IMR-90 (cell line): Measurements from ENCODE around the gene RNASEH2B. TPM values are rescaled to one million over a fixed set of nuclear protein-coding genes. Genes with fewer than 3 reads are reported as not detected.

Source experiments
- ATAC-seq: fragments of 200-7000 bp; cut with Tn5 transposase; 2 replicates; pipeline ENCODE4 v1.9.1; 2020; ENCODE audit warnings: low read depth, mild to moderate bottlenecking, moderate library complexity
- BruUV-seq: library from RNA; stranded (reverse); fragments of 400-500 nt; replicated peaks from 2 replicates; lab custom pipeline; 2021; lab: Mats Ljungman, UMichigan
- CTCF ChIA-PET: fragments of 300-600 bp; formaldehyde crosslinking; extraction: SDS; loops from one replicate; lab custom pipeline; 2021; ENCODE audit warnings: antibody characterized with exemption; lab: Yijun Ruan, JAX
- POLR2A ChIA-PET: fragments of 300-600 bp; sonication (Branson Sonifier 250); formaldehyde crosslinking; loops from one replicate; lab custom pipeline; 2022; ENCODE audit warnings: antibody characterized with exemption; ENCODE audit not compliant: unreplicated experiment; lab: Charles Lee
- DNase-seq: peaks from one replicate; pipeline ENCODE4 v3.0.0; 2013
- H2AFZ ChIP-seq: replicated peaks from 2 replicates; pipeline ENCODE3; 2013; ENCODE audit warnings: low read length, mild to moderate bottlenecking; ENCODE audit not compliant: poor library complexity
- H2AK5ac ChIP-seq: 2 replicates; pipeline ENCODE4 v1.6.1; 2013; ENCODE audit warnings: low read depth, low read length, inconsistent platforms
- H2AK9ac ChIP-seq: replicated peaks from 2 replicates; pipeline ENCODE3; 2013; ENCODE audit warnings: mild to moderate bottlenecking, low read depth, low read length, moderate library complexity; ENCODE audit not compliant: poor library complexity
- H2BK120ac ChIP-seq: 2 replicates; pipeline ENCODE4 v1.6.1; 2013; ENCODE audit warnings: low read depth, low read length, inconsistent platforms
- H2BK15ac ChIP-seq: 3 replicates; pipeline ENCODE4 v1.6.1; 2013; ENCODE audit warnings: low read depth, low read length, inconsistent platforms
- H2BK20ac ChIP-seq: 2 replicates; pipeline ENCODE4 v1.6.1; 2013; ENCODE audit warnings: low read depth, mild to moderate bottlenecking, inconsistent platforms, low read length, moderate library complexity
- H2BK5ac ChIP-seq: 2 replicates; pipeline ENCODE4 v1.6.1; 2013; ENCODE audit warnings: mild to moderate bottlenecking, low read depth, low read length, inconsistent platforms; ENCODE audit not compliant: poor library complexity, severe bottlenecking
- H3K14ac ChIP-seq: replicated peaks from 2 replicates; pipeline ENCODE4 v1.6.1; 2013; ENCODE audit warnings: low read depth, low read length, inconsistent platforms
- H3K18ac ChIP-seq: 2 replicates; pipeline ENCODE4 v1.6.1; 2013; ENCODE audit warnings: low read depth, low read length, control low read depth
- H3K23ac ChIP-seq: 2 replicates; pipeline ENCODE4 v1.6.1; 2013; ENCODE audit warnings: low read depth, low read length, inconsistent platforms
- H3K27ac ChIP-seq: 2 replicates; pipeline ENCODE4 v1.5.1; 2013; ENCODE audit warnings: mild to moderate bottlenecking, control low read depth, low read length; ENCODE audit not compliant: insufficient read depth
- H3K27me3 ChIP-seq: 2 replicates; pipeline ENCODE4 v1.6.1; 2013; ENCODE audit warnings: low read length; ENCODE audit not compliant: control insufficient read depth, insufficient read depth
- H3K36me3 ChIP-seq: 2 replicates; pipeline ENCODE4 v1.6.1; 2013; ENCODE audit warnings: low read length, mixed read lengths; ENCODE audit not compliant: control insufficient read depth, insufficient read depth
- H3K4ac ChIP-seq: 2 replicates; pipeline ENCODE4 v1.6.1; 2013; ENCODE audit warnings: low read depth, low read length, inconsistent platforms
- H3K4me1 ChIP-seq: 2 replicates; pipeline ENCODE4 v1.6.1; 2013; ENCODE audit warnings: low read length, mixed read lengths; ENCODE audit not compliant: control insufficient read depth, insufficient read depth
- H3K4me2 ChIP-seq: 2 replicates; pipeline ENCODE4 v1.6.1; 2013; ENCODE audit warnings: low read depth, mild to moderate bottlenecking, control low read depth, low read length, moderate library complexity
- H3K4me3 ChIP-seq: 2 replicates; pipeline ENCODE4 v1.5.1; 2013; ENCODE audit warnings: low read depth, mild to moderate bottlenecking, control low read depth, low read length, moderate library complexity; ENCODE audit not compliant: insufficient read depth
- H3K56ac ChIP-seq: 2 replicates; pipeline ENCODE4 v1.6.1; 2013; ENCODE audit warnings: low read length, inconsistent platforms; ENCODE audit not compliant: insufficient read depth; ENCODE audit errors: extremely low read depth
- H3K79me1 ChIP-seq, 2 experiments: 2 replicates each; pipeline ENCODE4 v1.6.1; 2013; ENCODE audit warnings: low read length in 2 of 2, inconsistent platforms in 1 of 2, low read depth in 1 of 2
- H3K9ac ChIP-seq: 2 replicates; pipeline ENCODE4 v1.6.1; 2013; ENCODE audit warnings: low read depth, low read length, control low read depth
- H3K9me1 ChIP-seq: 2 replicates; pipeline ENCODE4 v1.6.1; 2013; ENCODE audit warnings: low read length, inconsistent platforms; ENCODE audit not compliant: insufficient read depth
- H3K9me3 ChIP-seq: 2 replicates; pipeline ENCODE4 v1.6.1; 2013; ENCODE audit warnings: low read length; ENCODE audit not compliant: control insufficient read depth, insufficient read depth
- H4K20me1 ChIP-seq: 2 replicates; pipeline ENCODE4 v1.6.1; 2013; ENCODE audit warnings: low read length, inconsistent platforms; ENCODE audit not compliant: insufficient read depth
- H4K5ac ChIP-seq: 2 replicates; pipeline ENCODE4 v1.6.1; 2013; ENCODE audit warnings: mild to moderate bottlenecking, low read depth, low read length, control low read depth
- H4K8ac ChIP-seq, 2 experiments: 2 replicates each; pipeline ENCODE4 v1.6.1; 2013; ENCODE audit warnings: low read depth in 2 of 2, low read length in 2 of 2, control low read depth in 1 of 2, inconsistent platforms in 1 of 2
- H4K91ac ChIP-seq: 2 replicates; pipeline ENCODE4 v1.6.1; 2013; ENCODE audit warnings: low read depth, low read length, inconsistent platforms; ENCODE audit not compliant: insufficient read depth
- BHLHE40 ChIP-seq: fragments of 150-350 bp; IDR thresholded peaks from 2 replicates; pipeline ENCODE4 v1.6.1; 2016; ENCODE audit warnings: mild to moderate bottlenecking, low read depth, low read length
- CEBPB ChIP-seq: IDR thresholded peaks from 2 replicates; pipeline ENCODE4 v1.6.1; 2012; ENCODE audit warnings: low read depth, low read length, improper control_type of control experiment
- CHD1 ChIP-seq: IDR thresholded peaks from 2 replicates; pipeline ENCODE4 v1.6.1; 2012; ENCODE audit warnings: low read depth, low read length, improper control_type of control experiment
- CTCF ChIP-seq: conservative IDR thresholded peaks from 2 replicates; pipeline ENCODE4 v1.5.1; 2012; ENCODE audit warnings: mild to moderate bottlenecking, low read depth, low read length, improper control_type of control experiment
- ELK1 ChIP-seq: fragments of 150-350 bp; IDR thresholded peaks from 2 replicates; pipeline ENCODE4 v1.6.1; 2016; ENCODE audit warnings: low read depth, mild to moderate bottlenecking, low read length, moderate library complexity, borderline replicate concordance
- FOS ChIP-seq: fragments of 150-350 bp; IDR thresholded peaks from 2 replicates; pipeline ENCODE4 v1.6.1; 2016; ENCODE audit warnings: low read depth, low read length
- MAFK ChIP-seq: IDR thresholded peaks from 2 replicates; pipeline ENCODE4 v1.6.1; 2012; ENCODE audit warnings: low read depth, low read length, improper control_type of control experiment
- MAZ ChIP-seq: IDR thresholded peaks from 2 replicates; pipeline ENCODE4 v1.6.1; 2012; ENCODE audit warnings: low read depth, mild to moderate bottlenecking, low read length, improper control_type of control experiment, moderate library complexity, borderline replicate concordance
- MXI1 ChIP-seq: IDR thresholded peaks from 2 replicates; pipeline ENCODE4 v1.6.1; 2012; ENCODE audit warnings: low read depth, mild to moderate bottlenecking, low read length, moderate library complexity, borderline replicate concordance
- NFE2L2 ChIP-seq: fragments of 150-350 bp; IDR thresholded peaks from 2 replicates; pipeline ENCODE4 v1.6.1; 2016; ENCODE audit warnings: low read depth, mild to moderate bottlenecking, low read length
- POLR2A ChIP-seq: IDR thresholded peaks from 2 replicates; pipeline ENCODE4 v1.6.1; 2012; ENCODE audit warnings: mild to moderate bottlenecking, low read depth, low read length
- RAD21 ChIP-seq: IDR thresholded peaks from 2 replicates; pipeline ENCODE4 v1.6.1; 2012; ENCODE audit warnings: low read length, improper control_type of control experiment
- RCOR1 ChIP-seq: IDR thresholded peaks from 2 replicates; pipeline ENCODE4 v1.6.1; 2012; ENCODE audit warnings: mild to moderate bottlenecking, low read length, improper control_type of control experiment; ENCODE audit not compliant: insufficient replicate concordance
- RFX5 ChIP-seq: IDR thresholded peaks from 2 replicates; pipeline ENCODE4 v1.8.0; 2012; ENCODE audit warnings: low read depth, mild to moderate bottlenecking, low read length, moderate library complexity
- SMC3 ChIP-seq: fragments of 150-350 bp; IDR thresholded peaks from 2 replicates; pipeline ENCODE4 v1.6.1; 2016; ENCODE audit warnings: low read depth, mild to moderate bottlenecking, antibody characterized with exemption, low read length, moderate library complexity
- USF2 ChIP-seq: fragments of 150-350 bp; IDR thresholded peaks from 2 replicates; pipeline ENCODE4 v1.6.1; 2017; ENCODE audit warnings: mild to moderate bottlenecking, antibody characterized with exemption, low read length, low read depth
- WGBS, 2 experiments: methylation state at CpG; one replicate each; pipeline versions ENCODE4 v1.1.5 to v1.1.7; 2013; ENCODE audit warnings: missing lambda C conversion rate in 2 of 2; ENCODE audit not compliant: insufficient read length in 1 of 2; ENCODE audit errors: extremely low coverage in 2 of 2; 5-methylcytosine and 5-hydroxymethylcytosine counted together
- dilution Hi-C: fragments of 300-500 bp; cut with HindIII; formaldehyde crosslinking; loops from one replicate; pipeline ENCODE4 v1.14.3; 2018; ENCODE audit warnings: low sequenced_read_pairs; ENCODE audit not compliant: unreplicated experiment
- in situ Hi-C: fragments of 300-500 bp; cut with MboI; formaldehyde crosslinking; loops from 3 replicates; pipeline ENCODE4 v1.14.3; 2019; ENCODE audit warnings: low sequenced_read_pairs, inconsistent platforms, mixed read lengths
- intact Hi-C: fragments of 100-400 bp; cut with micrococcal nuclease; formaldehyde crosslinking; loops from 2 replicates; pipeline ENCODE4 v1.10.0; 2022
- polyA plus RNA-seq, 3 experiments: library from polyadenylated mRNA; depleted of rRNA; stranded (reverse); fragments of >200 nt; gene quantifications; 2 replicates each; pipeline ENCODE4 v1.2.3, GENCODE V29; 2012; ENCODE audit warnings: low replicate concordance in 1 of 3
- total RNA-seq: library from RNA; depleted of rRNA; stranded (reverse); fragments of >200 nt; gene quantifications from 2 replicates; pipeline ENCODE4 v1.2.3, GENCODE V29; 2012

The RNASEH2B gene
- total and polyA plus RNA-seq, 2 of the 4 experiments (the other 2 are of a cell fraction) = 11.2 to 14.2 TPM

GRCh38 chr13:50914848-50915247, 5.3 kb downstream of the RNASEH2B start:
- Histone ChIP-seq H3K4ac (no peak overlapping the region), H3K27me3 (no peaks in the 10 kb centered on the region), H3K4me2 (0 out of 2 replicates have a peak overlapping the region, but pooled peaks have one; percentile 17), H3K36me3 (no peaks in the 10 kb centered on the region), H3K9ac (no peak overlapping the region), H4K8ac (no peak overlapping the region), H2BK15ac (no peak overlapping the region), H3K23ac (no peak overlapping the region), H3K56ac (no peak overlapping the region), H2AFZ (no peak overlapping the region), H2BK20ac (no peak overlapping the region), H3K9me3 (no peaks in the 10 kb centered on the region), H4K91ac (no peak overlapping the region), H3K18ac (no peak overlapping the region), H3K27ac (no peak overlapping the region), H2BK5ac (no peak overlapping the region), H2BK120ac (no peak overlapping the region), H3K14ac (0 out of 2 replicates have a peak overlapping the region, but pooled peaks have one; percentile 18), H2AK9ac (no peak overlapping the region), H3K79me1 (peaks cover 27 to 49% of the 10 kb centered on the region in 2 experiments), H3K4me1 (peaks cover 14% of the 10 kb centered on the region), H4K20me1 (peaks cover 7% of the 10 kb centered on the region), H4K5ac (no peak overlapping the region), H2AK5ac (no peak overlapping the region), H3K4me3 (no peak overlapping the region), H3K9me1 (peaks cover 6% of the 10 kb centered on the region)
- no TSS peak for BruUV-seq
- in situ Hi-C loops (loop anchor here (25.0 kb wide), 3 partner anchors 828 to 1253 kb away; partner anchors contain the start of gene TRIM13), dilution Hi-C loops (no loop called here), intact Hi-C loops (loop anchor here (2.0 to 10.0 kb wide), 8 partner anchors 156 to 1243 kb away; partner anchors contain the start of genes SPRYD7 and TRIM13)
- ChIA-PET CTCF (interaction anchor here (0.6 to 1.1 kb wide), 2 partner anchors 19 to 296 kb away, joined by 3 to 4 read pairs; no protein-coding TSS in a partner anchor), POLR2A (no interaction called here)
- DNase-seq (peak; percentile 52), ATAC-seq (peak; percentile 40)
- no CpG with 5 or more reads among the region's 1 CpG for WGBS, 2 experiments
- no peak for TF ChIP-seq CEBPB
- TF ChIP-seq RFX5 = no peak
- no peak for TF ChIP-seq FOS
- TF ChIP-seq POLR2A = no peak
- TF ChIP-seq SMC3 = no peak
- no peak for TF ChIP-seq ELK1
- no peak for TF ChIP-seq MXI1
- TF ChIP-seq MAZ = no peak
- TF ChIP-seq BHLHE40 = no peak
- TF ChIP-seq USF2 = no peak
- no peak for TF ChIP-seq MAFK
- TF ChIP-seq RCOR1 = no peak
- TF ChIP-seq RAD21 = no peak
- no peak for TF ChIP-seq NFE2L2
- TF ChIP-seq CHD1 = no peak
- no peak for TF ChIP-seq CTCF
